Naive B cell (primary cell): Measurements from ENCODE around the gene NKX2-3. TPM values are rescaled to one million over a fixed set of nuclear protein-coding genes. Genes with fewer than 3 reads are reported as not detected.

Experiments used
- ATAC-seq, 2 donors: fragments of 150-1000 bp; cut with Tn5 transposase; 2 replicates each; pipeline ENCODE4 v1.10.0; 2021; ENCODE audit warnings: low read depth in 2 of 2, mild to moderate bottlenecking in 2 of 2, moderate library complexity in 2 of 2
- DNase-seq: peaks from one replicate; pipeline ENCODE4 v3.0.0; 2022
- H3K27ac Mint-ChIP-seq, 6 donors: one replicate each; pipeline ENCODE4 v1.8.0; 2020 to 2022; ENCODE audit warnings: mild to moderate bottlenecking in 6 of 6, mixed read lengths in 6 of 6, moderate library complexity in 5 of 6, inconsistent platforms in 2 of 6
- H3K27me3 Mint-ChIP-seq, 3 donors: one replicate each; pipeline ENCODE4 v1.8.0; 2021 to 2022; ENCODE audit warnings: mixed read lengths in 3 of 3, mild to moderate bottlenecking in 1 of 3
- H3K36me3 Mint-ChIP-seq, 2 donors: one replicate each; pipeline ENCODE4 v1.8.0; 2020 to 2022; ENCODE audit warnings: mixed read lengths in 2 of 2, inconsistent platforms in 1 of 2, mild to moderate bottlenecking in 1 of 2
- H3K4me1 Mint-ChIP-seq, 3 donors: one replicate each; pipeline ENCODE4 v1.8.0; 2020 to 2022; ENCODE audit warnings: mixed read lengths in 3 of 3, inconsistent platforms in 1 of 3, mild to moderate bottlenecking in 1 of 3, moderate library complexity in 1 of 3
- H3K4me3 Mint-ChIP-seq, 8 donors: one replicate each; pipeline ENCODE4 v1.8.0; 2020 to 2022; ENCODE audit warnings: mild to moderate bottlenecking in 8 of 8, mixed read lengths in 8 of 8, moderate library complexity in 8 of 8, inconsistent platforms in 2 of 8
- H3K9me3 Mint-ChIP-seq, 7 donors: one replicate each; pipeline ENCODE4 v1.8.0; 2020 to 2022; ENCODE audit warnings: mixed read lengths in 7 of 7, mild to moderate bottlenecking in 5 of 7, inconsistent platforms in 2 of 7, moderate library complexity in 1 of 7
- polyA plus RNA-seq, 6 donors: library from polyadenylated mRNA; unstranded; fragments of 300-500 nt; fragmentation: Illumina TruSeq; gene quantifications; one replicate each; pipeline ENCODE4 v1.2.3, GENCODE V29; 2021; ENCODE audit warnings: low read depth in 6 of 6

NKX2-3 gene
- polyA plus RNA-seq, 6 donors from 2014 or later = not detected

DNA sequence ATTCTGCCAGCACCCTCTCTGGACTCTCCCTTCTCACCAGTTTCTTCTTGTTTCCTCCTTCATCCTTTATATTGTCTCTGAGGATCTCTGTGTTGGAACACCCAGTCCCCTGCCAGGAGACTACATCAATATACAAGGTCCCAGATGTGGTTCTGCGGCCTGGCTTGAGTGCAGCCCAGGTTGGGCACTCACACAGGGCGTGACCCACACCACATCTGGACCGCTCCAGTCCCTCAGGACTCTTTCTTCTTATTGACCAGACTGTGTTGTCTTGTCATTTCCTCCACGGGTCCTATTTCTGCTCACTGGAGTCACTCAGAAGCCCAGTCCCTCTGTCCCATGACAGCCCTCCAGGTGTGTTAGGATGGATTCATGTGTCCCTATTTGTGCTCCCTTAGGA, 26.0 kb downstream of the NKX2-3 start:
- no peaks in the 10 kb centered on the region for H3K36me3 Mint-ChIP-seq
- DNase-seq = no peak
- H3K4me1 Mint-ChIP-seq = peaks cover 11 to 22% (median 17%) of the 10 kb centered on the region in 3 donors
- H3K9me3 Mint-ChIP-seq = no peaks in the 10 kb centered on the region
- no peak overlapping the region for H3K27ac Mint-ChIP-seq
- ATAC-seq = no peak
- no peak overlapping the region for H3K4me3 Mint-ChIP-seq
- H3K27me3 Mint-ChIP-seq = peaks cover 18 to 32% (median 21%) of the 10 kb centered on the region in 3 donors

DNA sequence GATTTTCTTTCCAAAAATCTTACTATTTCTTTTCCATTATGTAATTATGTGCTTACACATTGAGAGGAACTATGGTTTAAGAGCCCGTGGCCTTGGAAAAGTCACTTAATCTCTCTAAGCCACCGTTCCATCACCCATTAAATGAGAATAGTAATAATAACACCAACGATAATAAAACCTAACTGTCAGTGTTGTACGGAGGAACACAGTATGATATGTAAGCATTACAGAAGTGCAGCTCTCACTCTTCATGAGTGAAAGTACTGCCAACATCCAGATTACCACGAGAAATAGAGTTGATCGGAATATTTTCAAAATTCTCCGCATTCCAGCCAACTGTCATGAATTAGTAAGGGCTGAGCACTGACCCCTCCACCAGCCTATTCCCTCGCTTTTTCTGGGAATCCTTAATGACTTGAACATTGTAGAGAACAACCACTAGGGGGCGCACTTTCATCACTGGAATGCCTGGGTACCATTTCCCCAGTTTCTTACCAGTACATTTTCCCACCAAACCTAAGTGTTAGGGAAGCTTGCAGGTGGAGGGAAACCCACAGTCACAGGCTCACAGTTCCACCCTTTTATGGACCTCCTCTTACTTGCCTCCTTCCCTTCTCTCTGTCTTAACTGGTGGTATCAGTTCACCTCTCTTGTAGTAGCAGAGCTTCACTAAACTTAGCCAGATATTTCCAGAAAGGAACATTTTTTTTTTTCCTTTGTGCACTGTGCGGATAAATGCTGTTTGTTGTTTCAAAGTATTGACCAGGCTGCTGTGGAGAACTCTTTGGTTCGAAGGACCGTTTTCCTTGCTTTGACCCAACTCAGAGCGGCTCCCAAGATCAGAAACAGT, 27.8 kb downstream of the NKX2-3 start:
- H3K27ac Mint-ChIP-seq = peak overlapping the region in 1 of 6 donors; percentile 47
- peak in 1 of 2 donors; percentile 41 for ATAC-seq
- no peaks in the 10 kb centered on the region for H3K9me3 Mint-ChIP-seq
- H3K4me3 Mint-ChIP-seq = no peak overlapping the region
- H3K27me3 Mint-ChIP-seq = peaks cover 3 to 14% (median 7%) of the 10 kb centered on the region in 3 donors
- H3K4me1 Mint-ChIP-seq = peaks cover 11 to 26% (median 18%) of the 10 kb centered on the region in 3 donors
- DNase-seq = no peak
- H3K36me3 Mint-ChIP-seq = no peaks in the 10 kb centered on the region

DNA sequence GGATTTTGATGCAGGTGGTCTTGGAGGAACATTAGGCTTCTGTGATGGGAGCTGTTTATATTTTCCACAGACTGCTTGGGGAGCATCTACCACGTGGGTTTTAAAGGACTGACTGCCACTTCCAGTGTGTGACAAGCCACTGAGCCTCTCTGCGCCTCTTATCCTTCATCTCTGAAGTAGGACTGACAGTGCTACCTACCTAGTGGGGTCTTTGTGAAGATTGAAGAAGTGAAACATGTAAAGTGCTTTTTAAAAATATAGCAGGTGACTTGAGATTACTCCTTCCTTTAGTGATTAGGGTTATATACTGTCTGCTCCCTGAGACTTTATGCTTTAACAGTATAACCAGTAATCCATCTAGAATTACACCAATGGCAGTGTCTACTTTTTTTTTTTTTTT, 29.9 kb downstream of the NKX2-3 start:
- ATAC-seq = peak; percentile 76 to 81
- Mint-ChIP-seq H3K27ac (peak overlapping the region in 4 of 6 donors; percentile 8 to 65 (median 28)), H3K4me1 (peaks cover 11 to 26% (median 18%) of the 10 kb centered on the region in 3 donors), H3K4me3 (peak overlapping the region in 2 of 8 donors; percentile 36 to 41), H3K27me3 (peaks cover 0 to 12% (median 7%) of the 10 kb centered on the region in 3 donors), H3K9me3 (no peaks in the 10 kb centered on the region), H3K36me3 (no peaks in the 10 kb centered on the region)
- DNase-seq = no peak

DNA sequence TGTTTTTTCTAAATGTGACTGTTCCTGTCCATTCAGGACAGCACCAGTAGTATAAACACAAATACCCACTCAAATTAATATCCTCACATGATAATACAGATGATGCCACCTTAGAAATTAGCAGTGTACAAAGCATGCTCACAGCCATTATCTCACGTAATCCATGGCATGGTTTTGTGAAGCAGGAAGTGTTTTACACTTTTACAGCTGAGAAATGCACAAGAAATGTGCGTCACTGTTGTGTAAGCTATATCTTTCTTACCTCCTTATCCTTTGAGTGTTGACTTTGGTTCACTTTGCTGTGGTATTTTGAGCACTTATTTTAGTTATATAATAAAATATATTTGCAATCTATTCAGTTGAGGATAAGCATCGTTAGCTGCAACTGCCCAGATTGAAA, 31.6 kb downstream of the NKX2-3 start:
- no peak overlapping the region for H3K27ac Mint-ChIP-seq
- no peak overlapping the region for H3K4me3 Mint-ChIP-seq
- ATAC-seq = no peak
- no peaks in the 10 kb centered on the region for H3K36me3 Mint-ChIP-seq
- DNase-seq = no peak
- no peaks in the 10 kb centered on the region for H3K9me3 Mint-ChIP-seq
- H3K27me3 Mint-ChIP-seq = peaks cover 0 to 6% (median 0%) of the 10 kb centered on the region in 3 donors
- peaks cover 15 to 32% (median 25%) of the 10 kb centered on the region in 3 donors for H3K4me1 Mint-ChIP-seq

DNA sequence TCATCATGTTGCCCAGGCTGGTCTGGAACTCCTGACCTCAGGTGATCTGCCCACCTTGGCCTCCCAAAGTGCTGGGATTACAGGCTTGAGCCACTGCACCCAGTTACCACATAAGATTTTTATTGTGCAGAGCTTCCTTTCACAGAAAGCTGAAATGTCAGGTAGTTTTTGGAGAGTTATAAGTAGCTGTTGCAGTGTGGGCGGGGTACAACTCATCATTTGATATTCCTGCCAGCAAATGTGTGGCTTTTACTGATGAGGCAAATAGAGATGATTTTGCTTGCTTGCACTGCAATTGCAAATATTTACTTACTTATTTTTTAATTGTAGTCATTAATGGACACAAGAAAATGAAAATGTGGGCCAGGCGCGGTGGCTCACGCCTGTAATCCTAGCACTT, 32.4 kb downstream of the NKX2-3 start:
- no peak overlapping the region for H3K27ac Mint-ChIP-seq
- no peak for DNase-seq
- peaks cover 23 to 40% (median 33%) of the 10 kb centered on the region in 3 donors for H3K4me1 Mint-ChIP-seq
- no peaks in the 10 kb centered on the region for H3K27me3 Mint-ChIP-seq
- H3K36me3 Mint-ChIP-seq = no peaks in the 10 kb centered on the region
- no peak overlapping the region for H3K4me3 Mint-ChIP-seq
- no peak for ATAC-seq
- no peaks in the 10 kb centered on the region for H3K9me3 Mint-ChIP-seq

DNA sequence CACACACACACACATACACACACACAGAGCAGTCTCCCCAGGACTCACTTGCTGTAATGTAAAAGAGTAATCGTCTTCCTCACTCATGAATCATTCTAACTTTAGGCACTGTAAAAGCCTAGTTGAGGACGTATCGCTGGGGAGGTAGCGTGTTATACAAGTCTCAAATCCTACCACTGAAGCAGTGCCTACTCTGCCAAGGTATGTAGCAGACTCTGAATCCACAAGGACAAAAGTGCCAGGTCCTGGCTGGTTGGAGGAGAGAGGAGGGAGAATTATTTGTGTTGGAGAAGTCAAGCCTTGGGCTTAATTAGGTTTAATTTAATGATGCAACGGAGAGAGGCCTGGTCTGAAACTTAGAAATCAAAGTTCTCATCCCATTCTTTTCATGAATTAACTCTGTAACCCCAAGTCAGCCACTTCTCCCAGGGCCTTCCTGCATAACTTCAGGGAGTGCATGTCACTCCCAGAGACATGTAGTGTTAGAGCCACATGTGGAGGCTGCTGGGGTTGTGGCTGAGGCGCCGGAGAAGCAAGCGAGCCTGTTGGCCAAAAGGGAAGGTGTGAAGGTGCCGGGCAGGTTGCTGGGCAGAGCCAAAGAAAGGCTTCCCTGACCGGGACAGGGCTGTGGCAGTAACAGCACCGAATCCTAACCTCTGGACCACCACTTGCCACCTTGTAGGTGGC, 36.7 kb downstream of the NKX2-3 start:
- ATAC-seq (peak in 1 of 2 donors; percentile 10), DNase-seq (no peak)
- Mint-ChIP-seq H3K4me1 (peaks cover 20 to 24% (median 24%) of the 10 kb centered on the region in 3 donors), H3K9me3 (no peaks in the 10 kb centered on the region), H3K36me3 (no peaks in the 10 kb centered on the region), H3K4me3 (peak overlapping the region in 5 of 8 donors; percentile 22 to 74 (median 37)), H3K27ac (peak overlapping the region; percentile 31 to 84 (median 70)), H3K27me3 (no peaks in the 10 kb centered on the region)

DNA sequence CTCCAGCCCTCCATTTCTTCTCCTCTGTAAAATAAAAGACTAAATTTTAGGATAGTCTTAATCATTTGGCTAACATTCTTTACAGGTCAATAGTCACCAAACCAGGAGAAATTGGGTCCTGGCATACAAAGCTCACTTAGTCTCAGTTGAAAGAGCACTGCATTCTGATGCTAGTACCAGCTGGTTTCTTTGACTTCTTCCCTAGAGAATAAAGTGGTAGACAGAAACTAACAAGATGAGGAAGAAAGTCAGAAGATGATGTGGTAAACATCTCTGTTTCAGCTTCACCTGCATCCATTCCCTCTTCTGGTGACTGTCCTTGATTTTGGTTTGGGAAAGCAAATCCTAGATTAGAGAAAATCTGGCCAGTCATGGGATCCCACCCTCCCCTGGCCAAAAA, 37.2 kb downstream of the NKX2-3 start:
- Mint-ChIP-seq H3K36me3 (no peaks in the 10 kb centered on the region), H3K27ac (peak overlapping the region; percentile 31 to 84 (median 70)), H3K27me3 (no peaks in the 10 kb centered on the region), H3K4me1 (peaks cover 20 to 24% (median 24%) of the 10 kb centered on the region in 3 donors), H3K4me3 (peak overlapping the region in 5 of 8 donors; percentile 27 to 71 (median 64)), H3K9me3 (no peaks in the 10 kb centered on the region)
- peak; percentile 95 to 99 for ATAC-seq
- DNase-seq = peak; percentile 31

DNA sequence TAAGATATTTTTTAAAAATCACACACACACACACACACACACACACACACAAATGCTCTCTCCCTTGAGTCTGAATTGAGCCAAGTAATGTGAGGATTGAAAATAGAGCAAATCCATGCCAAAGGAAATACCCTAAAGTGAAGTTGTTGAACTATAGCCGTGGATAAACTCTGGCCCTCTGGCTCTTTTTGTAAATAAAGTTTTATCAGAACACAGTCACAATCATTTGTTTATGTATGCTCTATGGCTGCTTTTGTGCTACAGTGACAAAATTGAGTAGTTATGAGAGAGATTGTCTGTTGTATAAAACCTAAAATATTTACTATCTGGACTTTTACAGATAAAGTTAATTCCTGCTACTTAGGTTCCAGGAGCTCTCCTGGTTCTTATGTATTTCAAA, 39.1 kb downstream of the NKX2-3 start:
- H3K9me3 Mint-ChIP-seq = no peaks in the 10 kb centered on the region
- H3K4me1 Mint-ChIP-seq = peaks cover 20 to 25% (median 24%) of the 10 kb centered on the region in 3 donors
- peak overlapping the region in 1 of 6 donors; percentile 49 for H3K27ac Mint-ChIP-seq
- H3K27me3 Mint-ChIP-seq = no peaks in the 10 kb centered on the region
- no peaks in the 10 kb centered on the region for H3K36me3 Mint-ChIP-seq
- H3K4me3 Mint-ChIP-seq = no peak overlapping the region
- ATAC-seq = no peak
- DNase-seq = no peak

DNA sequence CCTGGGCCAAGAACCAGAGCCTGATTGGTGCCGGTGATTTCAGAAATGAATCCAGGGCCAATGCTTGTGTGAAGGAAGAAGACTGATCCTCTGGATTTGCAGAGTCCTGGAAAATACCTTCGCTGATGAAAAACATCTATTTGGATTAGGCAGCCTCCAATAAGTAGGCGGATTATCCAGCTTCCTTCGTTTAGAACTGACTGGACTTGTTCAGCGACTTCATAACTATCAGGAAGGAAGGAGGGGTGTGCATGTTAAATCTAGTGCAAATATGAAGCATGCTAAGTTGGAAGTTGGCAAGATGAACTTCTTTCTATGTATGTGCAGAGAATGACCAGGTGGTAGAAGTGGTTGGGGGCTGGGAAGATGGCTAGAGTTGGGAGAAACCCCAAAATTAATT, 41.0 kb downstream of the NKX2-3 start:
- H3K4me3 Mint-ChIP-seq = no peak overlapping the region
- H3K9me3 Mint-ChIP-seq = no peaks in the 10 kb centered on the region
- peaks cover 20 to 25% (median 24%) of the 10 kb centered on the region in 3 donors for H3K4me1 Mint-ChIP-seq

DNA sequence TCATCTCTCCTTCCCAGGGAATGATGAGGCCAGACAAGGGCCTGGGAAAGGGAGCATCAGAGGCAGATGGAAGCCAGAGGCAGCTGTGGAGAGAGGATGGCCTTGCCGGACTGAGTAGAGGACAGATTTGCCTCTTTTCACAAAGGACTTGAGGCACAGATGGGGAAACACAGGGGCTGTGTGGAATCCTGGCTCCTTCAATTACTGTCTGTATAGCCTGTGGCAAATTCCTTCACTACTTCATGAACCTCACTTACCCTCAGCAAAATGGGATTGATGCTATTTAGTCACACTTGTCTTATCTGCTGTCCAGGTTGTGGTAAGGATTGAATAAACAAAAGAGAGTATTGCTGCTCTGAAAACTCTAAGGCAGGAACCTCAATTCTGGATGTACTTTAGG, 47.2 kb downstream of the NKX2-3 start:
- Mint-ChIP-seq H3K9me3 (no peaks in the 10 kb centered on the region), H3K27me3 (peaks cover 4 to 7% (median 6%) of the 10 kb centered on the region in 3 donors), H3K4me3 (no peak overlapping the region), H3K27ac (peak overlapping the region in 1 of 6 donors; percentile 22), H3K36me3 (no peaks in the 10 kb centered on the region), H3K4me1 (peaks cover 0 to 2% (median 0%) of the 10 kb centered on the region in 3 donors)
- ATAC-seq (no peak), DNase-seq (no peak)

More for the DNA sequence above, 41.0 kb downstream of the NKX2-3 start:
- Mint-ChIP-seq H3K27me3 (no peaks in the 10 kb centered on the region), H3K27ac (no peak overlapping the region), H3K36me3 (no peaks in the 10 kb centered on the region)
- DNase-seq (no peak), ATAC-seq (no peak)

DNA sequence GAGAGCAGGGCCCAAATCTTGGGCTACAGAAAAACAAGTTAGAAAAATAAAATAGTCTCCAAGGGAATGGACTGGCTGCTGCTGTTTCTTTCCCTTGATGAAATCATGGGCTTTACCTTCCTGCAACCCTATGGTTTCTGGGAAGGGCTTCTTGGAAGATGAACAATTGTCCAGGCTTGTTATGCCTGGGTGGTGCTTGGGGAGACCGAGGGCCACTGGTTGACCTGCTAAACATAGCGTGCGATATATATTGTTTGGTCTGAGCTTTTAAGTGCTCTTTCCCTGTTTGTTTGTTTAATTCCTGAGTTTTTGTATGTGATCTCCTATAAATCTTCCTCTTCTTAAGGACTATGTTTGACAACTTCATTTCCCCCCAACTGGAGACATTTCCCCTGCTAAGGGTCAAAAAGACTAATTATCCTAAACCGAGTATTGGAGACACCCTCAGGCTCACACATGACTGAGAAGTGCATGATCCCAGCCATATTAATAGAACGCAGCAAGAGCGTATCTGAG, 49.6 kb downstream of the NKX2-3 start:
- Mint-ChIP-seq H3K4me3 (no peak overlapping the region), H3K9me3 (no peaks in the 10 kb centered on the region), H3K4me1 (no peaks in the 10 kb centered on the region), H3K36me3 (no peaks in the 10 kb centered on the region), H3K27ac (no peak overlapping the region), H3K27me3 (peaks cover 8 to 15% (median 12%) of the 10 kb centered on the region in 3 donors)
- DNase-seq (no peak), ATAC-seq (no peak)

DNA sequence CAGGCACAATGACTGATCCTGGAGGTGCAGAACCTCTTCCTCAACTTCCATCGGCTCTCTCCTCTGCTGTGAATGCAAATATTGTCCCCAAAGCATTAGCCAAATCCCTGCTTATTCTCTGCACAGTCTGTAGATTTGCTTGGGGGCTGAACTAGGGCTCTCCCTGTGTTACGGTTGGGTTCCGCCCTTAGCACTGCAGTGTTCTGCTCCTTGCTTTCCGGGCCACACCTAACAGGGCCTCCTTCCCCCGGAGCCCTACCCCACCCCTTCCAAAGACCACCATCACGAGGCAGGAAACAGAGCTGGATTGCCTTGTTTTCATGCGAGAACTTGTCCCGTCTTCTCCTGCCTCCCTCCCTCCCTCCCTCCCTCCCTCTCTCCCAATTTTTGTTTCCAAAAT, 50.9 kb downstream of the NKX2-3 start:
- Mint-ChIP-seq H3K4me1 (no peaks in the 10 kb centered on the region), H3K4me3 (no peak overlapping the region), H3K27me3 (peaks cover 14 to 23% (median 23%) of the 10 kb centered on the region in 3 donors), H3K27ac (no peak overlapping the region), H3K36me3 (no peaks in the 10 kb centered on the region), H3K9me3 (no peaks in the 10 kb centered on the region)
- no peak for DNase-seq
- ATAC-seq = no peak
